ENCODE results near the gene CST7.

- no peak for TF ChIP-seq EZH2 (optimal IDR thresholded peaks at IDR 0.05; ENCODE audit: low read depth, low read length)
- no peak for TF ChIP-seq CTCF (IDR thresholded peaks at IDR 0.05; ENCODE audit: low read length)
Observed at GRCh38 chr20:24979036-24979960, 30.2 kb downstream of the CST7 start.
